ENCODE results near the gene ARPC2. TPM values are rescaled to one million over a fixed set of nuclear protein-coding genes. Genes with fewer than 3 reads are reported as not detected.

The ARPC2 gene
- total and polyA plus RNA-seq, 4 donors: 58.1 to 83.6 (median 73.7) TPM

GRCh38 chr2:218266316-218266979, 49.5 kb downstream of the ARPC2 start:
- Histone ChIP-seq H3K4me1 (ENCODE audit: control insufficient read depth in 4 of 4, insufficient read depth in 4 of 4, low read length in 3 of 4) (peaks cover 4 to 45% (median 32%) of the 10 kb centered on the region in 4 donors), H3K4me3 (ENCODE audit: low read depth in 1 of 3, low read length in 3 of 3) (no peak overlapping the region), H3K9me3 (ENCODE audit: control insufficient read depth in 4 of 4, low read length in 3 of 4) (no peaks in the 10 kb centered on the region), H3K9ac (ENCODE audit: low read depth in 1 of 2, low read length in 2 of 2) (no peak overlapping the region), H3K27me3 (ENCODE audit: control insufficient read depth in 4 of 4, insufficient read depth in 4 of 4, low read length in 3 of 4) (no peaks in the 10 kb centered on the region), H3K27ac (ENCODE audit: low read depth in 1 of 2, low read length in 2 of 2) (no peak overlapping the region), H3K36me3 (ENCODE audit: control insufficient read depth in 4 of 4, insufficient read depth in 3 of 4, low read depth in 1 of 4, low read length in 3 of 4) (peaks cover 8 to 29% (median 13%) of the 10 kb centered on the region in 4 donors)
- DNase-seq (ENCODE audit: low spot score): no peak
- TF ChIP-seq GABPA (IDR thresholded peaks at IDR 0.05 in 1 of 2, conservative IDR thresholded peaks at IDR 0.05 in 1 of 2) (no peak), ATF3 (IDR thresholded peaks at IDR 0.05) (no peak), RXRA (IDR thresholded peaks at IDR 0.05) (no peak), TAF1 (conservative IDR thresholded peaks at IDR 0.05) (no peak), JUND (IDR thresholded peaks at IDR 0.05) (no peak), ZBTB33 (IDR thresholded peaks at IDR 0.05) (no peak)
- 94% methylated on average over 15 of the region's 15 CpGs for WGBS

- H3K9ac ChIP-seq (ENCODE audit: low read depth in 1 of 2, low read length in 2 of 2): no peak overlapping the region
- TF ChIP-seq RAD21 (IDR thresholded peaks at IDR 0.05) (no peak), ATF3 (IDR thresholded peaks at IDR 0.05) (no peak), CTCF (IDR thresholded peaks at IDR 0.05; ENCODE audit: low read depth, low read length, missing input control) (no peak), YY1 (IDR thresholded peaks at IDR 0.05) (no peak), MAX (IDR thresholded peaks at IDR 0.05) (no peak), HNF4G (IDR thresholded peaks at IDR 0.05) (no peak), GABPA (IDR thresholded peaks at IDR 0.05 in 1 of 2, conservative IDR thresholded peaks at IDR 0.05 in 1 of 2) (no peak), JUND (IDR thresholded peaks at IDR 0.05) (no peak), ZBTB33 (IDR thresholded peaks at IDR 0.05) (no peak), SP1 (IDR thresholded peaks at IDR 0.05) (no peak), EGR1 (IDR thresholded peaks at IDR 0.05; ENCODE audit: low read depth in 2 of 2) (no peak), FOXA1 (IDR thresholded peaks at IDR 0.05) (no peak), RXRA (IDR thresholded peaks at IDR 0.05) (no peak), NR2F2 (IDR thresholded peaks at IDR 0.05) (no peak), TAF1 (conservative IDR thresholded peaks at IDR 0.05) (no peak), FOXA2 (IDR thresholded peaks at IDR 0.05) (no peak), REST (IDR thresholded peaks at IDR 0.05) (no peak), HNF4A (conservative IDR thresholded peaks at IDR 0.05) (no peak)
- H3K9me3 ChIP-seq (ENCODE audit: control insufficient read depth in 4 of 4, low read length in 3 of 4): no peaks in the 10 kb centered on the region
- H3K4me1 ChIP-seq (ENCODE audit: control insufficient read depth in 4 of 4, insufficient read depth in 4 of 4, low read length in 3 of 4): peaks cover 4 to 53% (median 40%) of the 10 kb centered on the region in 4 donors
- no peak for DNase-seq (ENCODE audit: low spot score)
- no peak overlapping the region for H3K4me3 ChIP-seq (ENCODE audit: low read depth in 1 of 3, low read length in 3 of 3)
- peaks cover 8 to 29% (median 13%) of the 10 kb centered on the region in 4 donors for H3K36me3 ChIP-seq (ENCODE audit: control insufficient read depth in 4 of 4, insufficient read depth in 3 of 4, low read depth in 1 of 4, low read length in 3 of 4)
- WGBS: 97% methylated on average over 6 of the region's 6 CpGs
- no peaks in the 10 kb centered on the region for H3K27me3 ChIP-seq (ENCODE audit: control insufficient read depth in 4 of 4, insufficient read depth in 4 of 4, low read length in 3 of 4)
- H3K27ac ChIP-seq (ENCODE audit: low read depth in 1 of 2, low read length in 2 of 2): no peak overlapping the region
Observed at GRCh38 chr2:218267259-218267658, 50.3 kb downstream of the ARPC2 start.
